ENCODE data around the gene MRPS6. TPM values are rescaled to one million over a fixed set of nuclear protein-coding genes. Genes with fewer than 3 reads are reported as not detected.
A peak's percentile ranks its signal among the peaks of the same experiment; 100 is the strongest.

The MRPS6 gene
- total and polyA plus RNA-seq, 10 donors: 18.7 to 74.9 (median 37.7) TPM

- TF ChIP-seq POLR2A (IDR thresholded peaks at IDR 0.05): no peak
- no peak for TF ChIP-seq CTCF (IDR thresholded peaks at IDR 0.05 in 8 of 11, conservative IDR thresholded peaks at IDR 0.05 in 3 of 11)
- TF ChIP-seq POLR2AphosphoS5 (IDR thresholded peaks at IDR 0.05): no peak
- 78 to 98% (median 88%) methylated on average over 1 of the region's 1 CpG for WGBS, 5 donors
- intact Hi-C loops (cut with DNase I; ENCODE audit: low total_unique reads): no loop called here
- Histone ChIP-seq H3K4me1 (peaks cover 0 to 7% (median 0%) of the 10 kb centered on the region in 6 donors), H3K36me3 (no peaks in the 10 kb centered on the region), H3K27me3 (replicated peaks in 1 of 7) (no peaks in the 10 kb centered on the region), H3K9me3 (no peaks in the 10 kb centered on the region), H3K27ac (no peak overlapping the region), H3K4me3 (no peak overlapping the region)
- no peak for DNase-seq
Measured at GRCh38 chr21:34042735-34043134, 30.6 kb upstream of the MRPS6 start.

DNA sequence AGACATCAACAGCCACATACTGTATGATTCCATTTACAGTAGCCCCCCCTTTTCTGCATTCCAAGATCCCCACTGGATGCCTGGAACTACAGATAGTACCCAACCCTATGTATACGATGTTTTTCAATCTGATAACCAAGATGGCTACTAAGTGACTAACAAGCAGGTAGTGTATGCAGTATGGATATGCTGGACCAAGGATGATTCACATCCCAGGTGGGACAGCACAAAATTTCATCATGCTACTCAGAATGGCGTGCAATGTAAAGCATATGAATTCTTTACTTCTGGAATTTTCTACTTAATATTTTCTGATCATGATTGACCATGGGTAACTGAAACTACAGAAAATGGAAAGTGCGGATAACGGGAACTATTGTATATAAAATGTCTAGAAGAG is 30.0 kb upstream of the MRPS6 start:
- H3K27me3 ChIP-seq (replicated peaks in 1 of 7): no peaks in the 10 kb centered on the region
- no peak overlapping the region for H3K27ac ChIP-seq
- WGBS, 5 donors: 88 to 99% (median 94%) methylated on average over 4 of the region's 4 CpGs
- H3K4me3 ChIP-seq: no peak overlapping the region
- no peaks in the 10 kb centered on the region for H3K36me3 ChIP-seq
- DNase-seq: no peak
- TF ChIP-seq POLR2A (IDR thresholded peaks at IDR 0.05) (no peak), POLR2AphosphoS5 (IDR thresholded peaks at IDR 0.05) (no peak), CTCF (IDR thresholded peaks at IDR 0.05 in 8 of 11, conservative IDR thresholded peaks at IDR 0.05 in 3 of 11) (no peak)
- H3K4me1 ChIP-seq: peaks cover 0 to 7% (median 0%) of the 10 kb centered on the region in 6 donors
- no peaks in the 10 kb centered on the region for H3K9me3 ChIP-seq
- intact Hi-C loops (cut with DNase I; ENCODE audit: low total_unique reads): no loop called here

GRCh38 chr21:34046917-34047316 is 26.5 kb upstream of the MRPS6 start:
- Histone ChIP-seq H3K27ac (no peak overlapping the region), H3K36me3 (no peaks in the 10 kb centered on the region), H3K4me1 (peaks cover 0 to 7% (median 0%) of the 10 kb centered on the region in 6 donors), H3K9me3 (no peaks in the 10 kb centered on the region), H3K27me3 (replicated peaks in 1 of 7) (no peaks in the 10 kb centered on the region), H3K4me3 (peak overlapping the region in 1 of 8 donors; percentile 13)
- 62 to 74% (median 67%) methylated on average over 6 of the region's 6 CpGs for WGBS, 5 donors
- intact Hi-C loops (cut with DNase I; ENCODE audit: low total_unique reads): no loop called here
- TF ChIP-seq POLR2AphosphoS5 (IDR thresholded peaks at IDR 0.05) (no peak), CTCF (IDR thresholded peaks at IDR 0.05 in 8 of 11, conservative IDR thresholded peaks at IDR 0.05 in 3 of 11) (no peak), POLR2A (IDR thresholded peaks at IDR 0.05) (no peak)
- no peak for DNase-seq

- intact Hi-C loops (cut with DNase I; ENCODE audit: low total_unique reads): no loop called here
- no peak for DNase-seq
- Histone ChIP-seq H3K36me3 (no peaks in the 10 kb centered on the region), H3K27me3 (replicated peaks in 1 of 7) (no peaks in the 10 kb centered on the region), H3K9me3 (no peaks in the 10 kb centered on the region), H3K4me3 (no peak overlapping the region), H3K27ac (no peak overlapping the region), H3K4me1 (peaks cover 0 to 7% (median 0%) of the 10 kb centered on the region in 6 donors)
- no peak for TF ChIP-seq POLR2A (IDR thresholded peaks at IDR 0.05)
- no peak for TF ChIP-seq POLR2AphosphoS5 (IDR thresholded peaks at IDR 0.05)
- TF ChIP-seq CTCF (IDR thresholded peaks at IDR 0.05 in 8 of 11, conservative IDR thresholded peaks at IDR 0.05 in 3 of 11): no peak
Measured at GRCh38 chr21:34047835-34048234, 25.5 kb upstream of the MRPS6 start.

Measured in spleen (tissue), 11 donors.